Measurements from ENCODE around the gene PDE6H. TPM values are rescaled to one million over a fixed set of nuclear protein-coding genes. Genes with fewer than 3 reads are reported as not detected.

Gene PDE6H
- total RNA-seq, 1 donor from 2014 or later = not detected

Other genes with a start within 250 kb of the PDE6H start
- 51.5 TPM for gene WBP11, start 169.6 kb upstream of the PDE6H start, total RNA-seq
- gene C12orf60, start 169.4 kb upstream of the PDE6H start, total RNA-seq = 1.3 TPM
- gene SMCO3, start 158.9 kb upstream of the PDE6H start, total RNA-seq = 0.20 TPM
- 3.3 TPM for gene ART4, start 129.5 kb upstream of the PDE6H start, total RNA-seq
- gene MGP, start 87.2 kb upstream of the PDE6H start, total RNA-seq = 295 TPM
- 0.25 TPM for gene ERP27, start 34.5 kb upstream of the PDE6H start, total RNA-seq
- 56.0 TPM for gene ARHGDIB, start 11.4 kb upstream of the PDE6H start, total RNA-seq
- gene RERG, start 248.4 kb downstream of the PDE6H start, total RNA-seq = 3.8 TPM